Vagina (tissue), 2 donors: ENCODE results near the gene CUEDC1.

Source experiments
- POLR2A ChIP-seq, 2 donors: fragments of 450-650 bp; IDR thresholded peaks; one replicate each; pipeline ENCODE4 v1.6.1; 2017; ENCODE audit warnings: antibody characterized with exemption in 2 of 2, mild to moderate bottlenecking in 2 of 2, moderate library complexity in 2 of 2
- POLR2AphosphoS5 ChIP-seq, 2 donors: sonication (generic); formaldehyde crosslinking; IDR thresholded peaks; one replicate each; pipeline ENCODE4 v1.9.0; 2017; ENCODE audit warnings: antibody characterized with exemption in 2 of 2, mild to moderate bottlenecking in 2 of 2, low read depth in 1 of 2; ENCODE audit not compliant: insufficient read depth in 1 of 2

DNA sequence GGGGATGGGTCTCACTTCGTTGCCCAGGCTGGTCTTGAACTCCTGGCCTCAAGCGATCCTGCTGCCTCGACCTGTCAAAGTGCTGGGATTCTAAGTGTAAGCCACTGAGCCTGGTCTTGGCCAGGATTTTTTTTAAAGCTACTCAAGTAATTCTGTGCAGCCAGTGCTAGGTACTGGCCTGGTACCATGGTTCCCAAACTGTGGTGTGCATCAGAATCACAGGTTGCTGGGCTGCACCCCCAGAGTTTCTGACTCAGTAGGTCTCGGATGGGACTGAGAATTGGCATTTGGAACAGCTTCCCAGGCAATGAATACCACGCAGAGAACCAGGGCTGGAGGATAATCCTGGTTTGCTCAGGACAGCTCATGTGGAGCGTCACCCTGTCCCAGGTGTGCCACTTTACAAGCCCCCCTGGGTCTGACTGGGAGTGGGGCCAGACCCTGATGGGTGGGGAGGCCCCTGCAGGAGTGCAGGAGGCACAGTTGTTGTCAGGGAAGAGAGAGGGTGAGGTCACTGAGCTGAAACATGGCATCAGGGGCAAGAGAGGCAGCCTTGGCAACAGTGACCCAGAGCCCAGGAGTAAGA is 94.7 kb downstream of the CUEDC1 start:
- TF ChIP-seq POLR2AphosphoS5 (IDR thresholded peaks at IDR 0.05; ENCODE audit: insufficient read depth in 1 of 2, low read depth in 1 of 2) (no peak), POLR2A (IDR thresholded peaks at IDR 0.05) (no peak)
